MV-4-11 (cell line): ENCODE data around the gene SERP1.
A peak's percentile ranks its signal among the peaks of the same experiment; 100 is the strongest.
"Not testable (repeated sequence)": the region's sequence is repeated elsewhere in the genome, so short reads cannot be mapped to it uniquely, and the experiment has no call there.

ENCODE experiments used
- DNase-seq: peaks from one replicate; lab custom pipeline; 2025; lab: John Stamatoyannopoulos, UW

SERP1 gene

GRCh38 chr3:150538324-150539208 is 7.7 kb downstream of the SERP1 start:
- DNase-seq: no peak

DNA sequence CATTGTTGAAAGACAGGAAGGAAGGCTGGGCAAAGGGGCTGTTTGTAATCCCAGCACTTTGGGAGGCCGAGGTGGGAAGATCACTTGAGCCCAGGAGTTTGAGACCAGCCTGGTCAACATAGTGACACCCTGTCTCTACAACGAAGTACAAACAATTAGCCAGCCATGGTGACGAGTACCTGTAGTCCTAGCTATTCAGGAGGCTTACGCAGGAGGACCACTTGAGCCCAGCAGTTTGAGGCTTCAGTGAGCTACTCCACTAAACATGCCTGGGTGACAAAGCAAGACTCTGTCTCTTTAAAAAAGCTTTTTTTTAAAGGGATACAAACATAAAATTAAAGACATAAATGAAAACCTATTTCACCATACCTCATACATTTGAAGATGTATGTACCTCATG is 11.1 kb downstream of the SERP1 start:
- no peak for DNase-seq

DNA sequence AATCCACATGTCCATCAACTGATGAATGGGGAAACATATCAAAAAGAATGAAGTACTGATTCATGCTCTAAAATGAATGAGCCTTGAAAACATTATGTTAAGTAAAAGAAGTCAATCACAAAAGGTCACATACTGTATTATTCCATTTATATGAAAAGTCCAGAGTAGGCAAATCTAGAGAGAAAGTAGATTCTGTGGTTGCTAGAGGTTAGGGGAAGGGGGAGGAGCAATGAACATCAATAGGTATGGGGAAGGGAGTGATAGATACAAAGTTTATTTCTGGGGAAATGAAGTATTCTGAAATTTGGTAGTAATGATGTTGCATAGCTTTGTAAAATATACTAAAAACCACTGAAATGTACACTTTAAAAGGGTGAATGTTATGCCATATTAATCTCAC is 14.5 kb downstream of the SERP1 start:
- no peak for DNase-seq

DNA sequence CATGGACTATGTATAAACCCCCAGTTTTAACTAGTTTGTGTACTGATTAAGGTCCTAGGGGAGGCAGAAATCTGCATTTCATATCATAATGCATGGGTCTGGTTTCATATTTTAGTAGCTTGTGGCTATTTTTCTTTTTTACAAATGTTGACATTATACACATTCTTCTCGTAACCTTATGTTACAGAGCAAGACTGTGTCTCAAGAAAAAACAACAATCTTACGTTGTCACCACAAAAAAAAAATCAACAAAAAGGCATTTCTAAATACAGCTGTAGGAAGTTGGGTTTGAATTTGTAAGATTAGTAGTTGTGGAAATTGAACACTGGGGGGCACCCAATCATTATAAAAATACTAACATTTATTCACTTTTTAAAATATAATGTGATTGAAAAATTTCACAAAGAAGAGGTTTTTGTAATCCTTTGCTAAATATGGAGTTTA is 17.9 kb downstream of the SERP1 start:
- peak; percentile 25 for DNase-seq

- DNase-seq: no peak
Measured at GRCh38 chr3:150527464-150528255, 18.6 kb downstream of the SERP1 start.

GRCh38 chr3:150523538-150523937 is 22.8 kb downstream of the SERP1 start:
- no peak for DNase-seq

- peak; percentile 38 for DNase-seq
Measured at GRCh38 chr3:150521463-150521862, 24.8 kb downstream of the SERP1 start.

GRCh38 chr3:150520408-150520807 is 25.9 kb downstream of the SERP1 start:
- peak; percentile 57 for DNase-seq

GRCh38 chr3:150519026-150519425 is 27.3 kb downstream of the SERP1 start:
- no peak for DNase-seq

DNA sequence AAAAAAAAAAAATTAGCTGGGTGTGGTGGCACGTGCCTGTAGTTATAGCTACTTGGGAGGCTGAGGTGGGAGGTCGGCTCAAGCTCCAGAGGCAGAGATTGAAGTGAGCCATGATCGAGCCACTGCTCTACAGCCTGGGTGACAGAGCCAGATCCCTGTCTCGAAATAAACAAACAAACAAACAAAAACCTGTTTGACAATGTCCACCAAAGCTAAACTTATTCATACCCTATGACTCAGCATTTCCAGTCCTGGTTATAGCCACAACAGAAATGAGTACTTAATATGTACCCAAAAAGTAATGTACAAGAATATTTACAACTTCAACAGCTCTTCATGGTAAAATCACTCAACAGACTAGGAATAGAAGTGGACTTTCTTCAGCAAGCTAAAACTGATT is 31.1 kb downstream of the SERP1 start:
- no peak for DNase-seq

DNA sequence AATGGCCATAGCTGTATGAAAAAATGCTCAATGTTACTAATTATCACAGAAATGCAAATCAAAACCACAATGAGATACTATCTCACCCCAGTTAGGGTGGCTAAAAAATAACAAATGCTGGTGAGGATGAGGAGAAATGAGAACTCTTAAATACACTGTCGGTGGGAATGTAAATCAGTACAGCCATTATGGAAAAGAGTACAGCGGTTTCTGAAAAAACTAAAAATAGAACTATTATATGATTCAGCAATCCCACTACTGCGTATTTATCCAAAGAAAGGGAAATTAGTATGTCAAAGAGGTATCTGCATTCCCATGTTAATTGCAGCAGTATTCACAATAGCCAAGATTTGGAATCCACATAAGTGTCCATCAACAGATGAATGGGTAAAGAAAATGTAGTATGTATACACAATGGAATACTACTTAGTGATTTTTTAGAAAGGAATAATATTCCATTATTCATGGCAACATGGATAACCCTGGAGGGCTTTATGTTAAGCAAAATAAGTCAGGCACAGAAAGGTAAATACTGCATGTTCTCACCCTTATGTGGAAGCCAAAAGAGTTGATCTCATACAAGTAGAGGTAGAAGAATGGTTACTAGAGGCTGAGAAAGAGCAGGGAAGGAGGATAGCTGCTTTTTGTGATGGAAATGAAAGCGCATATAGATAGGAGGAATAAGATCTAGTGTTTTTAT is 35.0 kb downstream of the SERP1 start:
- no peak for DNase-seq

- no peak for DNase-seq
Measured at GRCh38 chr3:150509780-150510179, 36.5 kb downstream of the SERP1 start.

- DNase-seq: no peak
Measured at GRCh38 chr3:150508401-150508800, 37.9 kb downstream of the SERP1 start.

GRCh38 chr3:150504483-150504882 is 41.8 kb downstream of the SERP1 start:
- no peak for DNase-seq

DNA sequence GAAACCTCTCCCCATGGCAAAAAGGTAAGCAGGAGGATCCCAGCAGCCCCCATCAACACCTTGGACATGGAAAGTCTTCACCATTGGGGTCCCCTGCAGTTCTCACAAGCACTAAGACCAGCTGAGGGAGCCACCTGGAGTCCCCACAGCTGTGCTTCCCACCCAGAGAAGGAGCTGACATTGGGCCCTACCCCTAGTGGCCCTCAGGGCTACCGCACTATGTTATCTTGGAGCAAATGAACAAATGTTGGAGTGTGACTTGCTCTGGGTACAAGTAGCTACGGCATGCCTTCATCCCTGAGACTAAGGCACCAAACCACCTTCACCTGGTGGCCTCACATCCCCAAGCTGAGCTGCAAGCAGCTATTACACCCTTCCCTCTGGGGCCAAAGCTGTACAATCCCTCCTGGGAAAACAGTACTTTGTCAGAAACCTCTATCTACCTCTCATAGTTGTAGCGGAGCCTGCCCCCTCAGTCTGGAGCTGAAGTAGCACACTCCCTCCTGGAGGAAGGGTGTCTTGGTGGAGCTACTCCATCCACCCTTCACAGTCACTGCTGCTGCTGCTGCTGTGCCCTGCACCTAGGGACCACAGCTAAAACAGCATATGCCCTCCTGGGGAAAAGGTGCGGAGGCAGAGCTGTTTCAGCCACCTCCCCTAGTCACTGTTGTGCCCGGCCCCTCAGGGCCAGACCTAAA is 42.7 kb downstream of the SERP1 start:
- no peak for DNase-seq

GRCh38 chr3:150500960-150501359 is 45.3 kb downstream of the SERP1 start:
- not testable (repeated sequence) for DNase-seq

DNA sequence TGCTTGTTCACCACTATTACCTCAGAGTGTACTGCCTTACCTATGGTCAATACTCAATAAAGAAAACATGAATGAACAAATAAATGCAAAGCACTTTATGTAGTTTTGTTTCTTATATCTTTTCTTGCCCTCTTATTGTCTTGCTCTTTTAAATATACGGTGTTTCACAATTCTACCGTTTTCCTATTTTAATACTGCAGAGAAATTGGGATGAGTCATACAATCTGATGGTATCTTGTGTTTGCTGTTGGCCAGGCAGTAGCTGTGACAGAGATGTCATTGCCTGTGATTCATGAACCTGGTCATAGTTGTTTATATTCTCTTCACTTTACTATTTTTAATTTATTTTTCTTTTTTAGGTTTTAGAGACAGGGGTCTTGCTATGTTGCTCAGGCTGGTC is 48.3 kb downstream of the SERP1 start:
- no peak for DNase-seq

- DNase-seq: peak; percentile 39
Measured at GRCh38 chr3:150495563-150496168, 50.6 kb downstream of the SERP1 start.

- peak; percentile 43 for DNase-seq
Measured at GRCh38 chr3:150495149-150495548, 51.1 kb downstream of the SERP1 start.

GRCh38 chr3:150494411-150494977 is 51.8 kb downstream of the SERP1 start:
- peak; percentile 24 for DNase-seq
